ENCODE measurements around the gene SFTPD. TPM values are rescaled to one million over a fixed set of nuclear protein-coding genes. Genes with fewer than 3 reads are reported as not detected.

Gene SFTPD
- total RNA-seq, 1 donor from 2014 or later = 2.2 TPM

- Mint-ChIP-seq H3K4me3 (no peak overlapping the region), H3K27me3 (ENCODE audit: low read depth) (peaks cover 13% of the 10 kb centered on the region), H3K9me3 (peaks cover 10% of the 10 kb centered on the region), H3K4me1 (no peaks in the 10 kb centered on the region), H3K27ac (no peak overlapping the region), H3K36me3 (no peaks in the 10 kb centered on the region)
- TF ChIP-seq CTCF (IDR thresholded peaks at IDR 0.05; ENCODE audit: unreplicated experiment) = no peak
- no peak for DNase-seq (ENCODE audit: low spot score in 2 of 2, unreplicated experiment in 2 of 2)
These were observed 999 bp downstream of the SFTPD start for GRCh38 chr10:79947787-79948424.

GRCh38 chr10:79947083-79947415, 1.9 kb downstream of the SFTPD start:
- peaks cover 15% of the 10 kb centered on the region for H3K27me3 Mint-ChIP-seq (ENCODE audit: low read depth)
- DNase-seq (ENCODE audit: low spot score in 2 of 2, unreplicated experiment in 2 of 2) = no peak
- H3K36me3 Mint-ChIP-seq = no peaks in the 10 kb centered on the region
- no peak for TF ChIP-seq CTCF (IDR thresholded peaks at IDR 0.05; ENCODE audit: unreplicated experiment)
- peaks cover 9% of the 10 kb centered on the region for H3K9me3 Mint-ChIP-seq
- no peaks in the 10 kb centered on the region for H3K4me1 Mint-ChIP-seq
- H3K4me3 Mint-ChIP-seq = no peak overlapping the region
- H3K27ac Mint-ChIP-seq = no peak overlapping the region

- Mint-ChIP-seq H3K9me3 (peaks cover 9% of the 10 kb centered on the region), H3K27ac (no peak overlapping the region), H3K27me3 (ENCODE audit: low read depth) (peaks cover 15% of the 10 kb centered on the region), H3K36me3 (no peaks in the 10 kb centered on the region), H3K4me1 (no peaks in the 10 kb centered on the region), H3K4me3 (no peak overlapping the region)
- TF ChIP-seq CTCF (IDR thresholded peaks at IDR 0.05; ENCODE audit: unreplicated experiment) = no peak
- no peak for DNase-seq (ENCODE audit: low spot score in 2 of 2, unreplicated experiment in 2 of 2)
These were observed 2.4 kb downstream of the SFTPD start for GRCh38 chr10:79946271-79947082.

- Mint-ChIP-seq H3K36me3 (no peaks in the 10 kb centered on the region), H3K4me1 (no peaks in the 10 kb centered on the region), H3K27me3 (ENCODE audit: low read depth) (peaks cover 13% of the 10 kb centered on the region), H3K9me3 (no peaks in the 10 kb centered on the region), H3K27ac (no peak overlapping the region), H3K4me3 (no peak overlapping the region)
- TF ChIP-seq CTCF (IDR thresholded peaks at IDR 0.05; ENCODE audit: unreplicated experiment) = no peak
- no peak for DNase-seq (ENCODE audit: low spot score in 2 of 2, unreplicated experiment in 2 of 2)
These were observed 4.2 kb downstream of the SFTPD start for GRCh38 chr10:79944428-79945395.

- Mint-ChIP-seq H3K36me3 (no peaks in the 10 kb centered on the region), H3K4me3 (no peak overlapping the region), H3K27ac (no peak overlapping the region), H3K9me3 (no peaks in the 10 kb centered on the region), H3K4me1 (no peaks in the 10 kb centered on the region), H3K27me3 (ENCODE audit: low read depth) (peaks cover 13% of the 10 kb centered on the region)
- DNase-seq (ENCODE audit: low spot score in 2 of 2, unreplicated experiment in 2 of 2) = no peak
- no peak for TF ChIP-seq CTCF (IDR thresholded peaks at IDR 0.05; ENCODE audit: unreplicated experiment)
These were observed 5.0 kb downstream of the SFTPD start for GRCh38 chr10:79943871-79944270.

Measured in mesothelial cell of epicardium (in vitro differentiated cells).